IMR-90 (cell line): ENCODE data around the gene GOLGA5. TPM values are rescaled to one million over a fixed set of nuclear protein-coding genes. Genes with fewer than 3 reads are reported as not detected.

ENCODE experiments used
- ATAC-seq: fragments of 200-7000 bp; cut with Tn5 transposase; 2 replicates; pipeline ENCODE4 v1.9.1; 2020; ENCODE audit warnings: low read depth, mild to moderate bottlenecking, moderate library complexity
- BruUV-seq: library from RNA; stranded (reverse); fragments of 400-500 nt; replicated peaks from 2 replicates; lab custom pipeline; 2021; lab: Mats Ljungman, UMichigan
- CTCF ChIA-PET: fragments of 300-600 bp; formaldehyde crosslinking; extraction: SDS; loops from one replicate; lab custom pipeline; 2021; ENCODE audit warnings: antibody characterized with exemption; lab: Yijun Ruan, JAX
- POLR2A ChIA-PET: fragments of 300-600 bp; sonication (Branson Sonifier 250); formaldehyde crosslinking; loops from one replicate; lab custom pipeline; 2022; ENCODE audit warnings: antibody characterized with exemption; ENCODE audit not compliant: unreplicated experiment; lab: Charles Lee
- DNase-seq: peaks from one replicate; pipeline ENCODE4 v3.0.0; 2013
- H2AFZ ChIP-seq: replicated peaks from 2 replicates; pipeline ENCODE3; 2013; ENCODE audit warnings: low read length, mild to moderate bottlenecking; ENCODE audit not compliant: poor library complexity
- H2AK5ac ChIP-seq: 2 replicates; pipeline ENCODE4 v1.6.1; 2013; ENCODE audit warnings: low read depth, low read length, inconsistent platforms
- H2AK9ac ChIP-seq: replicated peaks from 2 replicates; pipeline ENCODE3; 2013; ENCODE audit warnings: mild to moderate bottlenecking, low read depth, low read length, moderate library complexity; ENCODE audit not compliant: poor library complexity
- H2BK120ac ChIP-seq: 2 replicates; pipeline ENCODE4 v1.6.1; 2013; ENCODE audit warnings: low read depth, low read length, inconsistent platforms
- H2BK15ac ChIP-seq: 3 replicates; pipeline ENCODE4 v1.6.1; 2013; ENCODE audit warnings: low read depth, low read length, inconsistent platforms
- H2BK20ac ChIP-seq: 2 replicates; pipeline ENCODE4 v1.6.1; 2013; ENCODE audit warnings: low read depth, mild to moderate bottlenecking, inconsistent platforms, low read length, moderate library complexity
- H2BK5ac ChIP-seq: 2 replicates; pipeline ENCODE4 v1.6.1; 2013; ENCODE audit warnings: mild to moderate bottlenecking, low read depth, low read length, inconsistent platforms; ENCODE audit not compliant: poor library complexity, severe bottlenecking
- H3K14ac ChIP-seq: replicated peaks from 2 replicates; pipeline ENCODE4 v1.6.1; 2013; ENCODE audit warnings: low read depth, low read length, inconsistent platforms
- H3K18ac ChIP-seq: 2 replicates; pipeline ENCODE4 v1.6.1; 2013; ENCODE audit warnings: low read depth, low read length, control low read depth
- H3K23ac ChIP-seq: 2 replicates; pipeline ENCODE4 v1.6.1; 2013; ENCODE audit warnings: low read depth, low read length, inconsistent platforms
- H3K27ac ChIP-seq: 2 replicates; pipeline ENCODE4 v1.5.1; 2013; ENCODE audit warnings: mild to moderate bottlenecking, control low read depth, low read length; ENCODE audit not compliant: insufficient read depth
- H3K27me3 ChIP-seq: 2 replicates; pipeline ENCODE4 v1.6.1; 2013; ENCODE audit warnings: low read length; ENCODE audit not compliant: control insufficient read depth, insufficient read depth
- H3K36me3 ChIP-seq: 2 replicates; pipeline ENCODE4 v1.6.1; 2013; ENCODE audit warnings: low read length, mixed read lengths; ENCODE audit not compliant: control insufficient read depth, insufficient read depth
- H3K4ac ChIP-seq: 2 replicates; pipeline ENCODE4 v1.6.1; 2013; ENCODE audit warnings: low read depth, low read length, inconsistent platforms
- H3K4me1 ChIP-seq: 2 replicates; pipeline ENCODE4 v1.6.1; 2013; ENCODE audit warnings: low read length, mixed read lengths; ENCODE audit not compliant: control insufficient read depth, insufficient read depth
- H3K4me2 ChIP-seq: 2 replicates; pipeline ENCODE4 v1.6.1; 2013; ENCODE audit warnings: low read depth, mild to moderate bottlenecking, control low read depth, low read length, moderate library complexity
- H3K4me3 ChIP-seq: 2 replicates; pipeline ENCODE4 v1.5.1; 2013; ENCODE audit warnings: low read depth, mild to moderate bottlenecking, control low read depth, low read length, moderate library complexity; ENCODE audit not compliant: insufficient read depth
- H3K56ac ChIP-seq: 2 replicates; pipeline ENCODE4 v1.6.1; 2013; ENCODE audit warnings: low read length, inconsistent platforms; ENCODE audit not compliant: insufficient read depth; ENCODE audit errors: extremely low read depth
- H3K79me1 ChIP-seq, 2 experiments: 2 replicates each; pipeline ENCODE4 v1.6.1; 2013; ENCODE audit warnings: low read length in 2 of 2, inconsistent platforms in 1 of 2, low read depth in 1 of 2
- H3K9ac ChIP-seq: 2 replicates; pipeline ENCODE4 v1.6.1; 2013; ENCODE audit warnings: low read depth, low read length, control low read depth
- H3K9me1 ChIP-seq: 2 replicates; pipeline ENCODE4 v1.6.1; 2013; ENCODE audit warnings: low read length, inconsistent platforms; ENCODE audit not compliant: insufficient read depth
- H3K9me3 ChIP-seq: 2 replicates; pipeline ENCODE4 v1.6.1; 2013; ENCODE audit warnings: low read length; ENCODE audit not compliant: control insufficient read depth, insufficient read depth
- H4K20me1 ChIP-seq: 2 replicates; pipeline ENCODE4 v1.6.1; 2013; ENCODE audit warnings: low read length, inconsistent platforms; ENCODE audit not compliant: insufficient read depth
- H4K5ac ChIP-seq: 2 replicates; pipeline ENCODE4 v1.6.1; 2013; ENCODE audit warnings: mild to moderate bottlenecking, low read depth, low read length, control low read depth
- H4K8ac ChIP-seq, 2 experiments: 2 replicates each; pipeline ENCODE4 v1.6.1; 2013; ENCODE audit warnings: low read depth in 2 of 2, low read length in 2 of 2, control low read depth in 1 of 2, inconsistent platforms in 1 of 2
- H4K91ac ChIP-seq: 2 replicates; pipeline ENCODE4 v1.6.1; 2013; ENCODE audit warnings: low read depth, low read length, inconsistent platforms; ENCODE audit not compliant: insufficient read depth
- FOS ChIP-seq: fragments of 150-350 bp; IDR thresholded peaks from 2 replicates; pipeline ENCODE4 v1.6.1; 2016; ENCODE audit warnings: low read depth, low read length
- MAFK ChIP-seq: IDR thresholded peaks from 2 replicates; pipeline ENCODE4 v1.6.1; 2012; ENCODE audit warnings: low read depth, low read length, improper control_type of control experiment
- MXI1 ChIP-seq: IDR thresholded peaks from 2 replicates; pipeline ENCODE4 v1.6.1; 2012; ENCODE audit warnings: low read depth, mild to moderate bottlenecking, low read length, moderate library complexity, borderline replicate concordance
- NFE2L2 ChIP-seq: fragments of 150-350 bp; IDR thresholded peaks from 2 replicates; pipeline ENCODE4 v1.6.1; 2016; ENCODE audit warnings: low read depth, mild to moderate bottlenecking, low read length
- RFX5 ChIP-seq: IDR thresholded peaks from 2 replicates; pipeline ENCODE4 v1.8.0; 2012; ENCODE audit warnings: low read depth, mild to moderate bottlenecking, low read length, moderate library complexity
- USF2 ChIP-seq: fragments of 150-350 bp; IDR thresholded peaks from 2 replicates; pipeline ENCODE4 v1.6.1; 2017; ENCODE audit warnings: mild to moderate bottlenecking, antibody characterized with exemption, low read length, low read depth
- WGBS, 2 experiments: methylation state at CpG; one replicate each; pipeline versions ENCODE4 v1.1.5 to v1.1.7; 2013; ENCODE audit warnings: missing lambda C conversion rate in 2 of 2; ENCODE audit not compliant: insufficient read length in 1 of 2; ENCODE audit errors: extremely low coverage in 2 of 2; 5-methylcytosine and 5-hydroxymethylcytosine counted together
- dilution Hi-C: fragments of 300-500 bp; cut with HindIII; formaldehyde crosslinking; loops from one replicate; pipeline ENCODE4 v1.14.3; 2018; ENCODE audit warnings: low sequenced_read_pairs; ENCODE audit not compliant: unreplicated experiment
- in situ Hi-C: fragments of 300-500 bp; cut with MboI; formaldehyde crosslinking; loops from 3 replicates; pipeline ENCODE4 v1.14.3; 2019; ENCODE audit warnings: low sequenced_read_pairs, inconsistent platforms, mixed read lengths
- intact Hi-C: fragments of 100-400 bp; cut with micrococcal nuclease; formaldehyde crosslinking; loops from 2 replicates; pipeline ENCODE4 v1.10.0; 2022
- polyA plus RNA-seq, 3 experiments: library from polyadenylated mRNA; depleted of rRNA; stranded (reverse); fragments of >200 nt; gene quantifications; 2 replicates each; pipeline ENCODE4 v1.2.3, GENCODE V29; 2012; ENCODE audit warnings: low replicate concordance in 1 of 3
- total RNA-seq: library from RNA; depleted of rRNA; stranded (reverse); fragments of >200 nt; gene quantifications from 2 replicates; pipeline ENCODE4 v1.2.3, GENCODE V29; 2012

GOLGA5 gene
- total and polyA plus RNA-seq, 2 of the 4 experiments (the other 2 are of a cell fraction): 35.0 to 59.5 TPM

DNA sequence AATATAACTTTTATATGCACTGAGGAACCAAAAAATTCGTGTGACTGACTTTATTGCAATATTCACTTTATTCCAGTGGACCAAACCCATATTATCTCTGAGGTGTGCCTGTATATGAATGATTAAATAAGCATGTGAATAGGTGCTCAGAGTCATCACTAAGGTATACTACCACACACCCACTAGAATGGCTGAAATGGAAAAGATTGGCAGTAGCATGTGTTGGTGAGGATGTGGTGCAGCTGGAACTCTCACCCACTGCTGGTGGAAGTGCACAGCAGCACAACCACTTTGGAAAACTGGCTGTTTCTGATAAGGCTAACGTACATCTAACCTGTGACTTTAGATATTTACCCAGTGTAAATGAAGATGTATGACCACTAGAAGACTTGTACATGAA is 36.8 kb downstream of the GOLGA5 start:
- POLR2A ChIA-PET: no interaction called here
- no peak for DNase-seq
- no peak overlapping the region for H2AFZ ChIP-seq
- H4K5ac ChIP-seq: no peak overlapping the region
- no peak overlapping the region for H4K8ac ChIP-seq
- no peak overlapping the region for H3K18ac ChIP-seq
- ATAC-seq: no peak
- no peak overlapping the region for H3K27ac ChIP-seq
- no peaks in the 10 kb centered on the region for H3K27me3 ChIP-seq
- no peak overlapping the region for H3K4ac ChIP-seq
- no peak overlapping the region for H3K23ac ChIP-seq
- H3K79me1 ChIP-seq: no peaks in the 10 kb centered on the region
- H2BK15ac ChIP-seq: no peak overlapping the region
- intact Hi-C loops: loop anchor here (10.0 kb wide), 1 partner anchor 304 kb away; no protein-coding TSS in a partner anchor
- no peaks in the 10 kb centered on the region for H3K9me3 ChIP-seq
- no peak overlapping the region for H2AK9ac ChIP-seq
- H3K14ac ChIP-seq: no peak overlapping the region
- no peak overlapping the region for H3K4me3 ChIP-seq
- no peak overlapping the region for H2BK20ac ChIP-seq
- no peak overlapping the region for H3K56ac ChIP-seq
- peaks cover 47% of the 10 kb centered on the region for H3K36me3 ChIP-seq
- dilution Hi-C loops: no loop called here
- H4K20me1 ChIP-seq: no peaks in the 10 kb centered on the region
- H2BK120ac ChIP-seq: no peak overlapping the region
- CTCF ChIA-PET: no interaction called here
- BruUV-seq: no TSS peak
- no peaks in the 10 kb centered on the region; the same call in 1 of the 2 replicates for H3K9me1 ChIP-seq
- in situ Hi-C loops: no loop called here
- no peak overlapping the region for H2BK5ac ChIP-seq
- no peak for TF ChIP-seq FOS
- TF ChIP-seq NFE2L2: no peak
- no peak for TF ChIP-seq MXI1
- TF ChIP-seq RFX5: no peak
- TF ChIP-seq MAFK: no peak
- no peak for TF ChIP-seq USF2
- no peaks in the 10 kb centered on the region for H3K4me1 ChIP-seq
- no peak overlapping the region for H2AK5ac ChIP-seq
- WGBS, 2 experiments: no CpG with 5 or more reads among the region's 2 CpGs
- H3K9ac ChIP-seq: no peak overlapping the region
- H4K91ac ChIP-seq: no peak overlapping the region
- no peak overlapping the region for H3K4me2 ChIP-seq
